Neutrophil (primary cell): ENCODE data around the gene PEX5L.

Experiments
- H3K27ac ChIP-seq: fragments of 200-600 bp; sonication (generic); 2 replicates; pipeline ENCODE4 v1.5.1; 2016; ENCODE audit warnings: mild to moderate bottlenecking, moderate library complexity
- H3K27me3 ChIP-seq: fragments of 200-600 bp; sonication (generic); 2 replicates; pipeline ENCODE4 v1.6.0; 2016; ENCODE audit warnings: mild to moderate bottlenecking
- H3K36me3 ChIP-seq: fragments of 200-600 bp; sonication (generic); 2 replicates; pipeline ENCODE4 v1.5.1; 2017
- H3K4me1 ChIP-seq, 2 experiments: fragments of 200-600 bp in 1 of 2; sonication (generic) in 1 of 2; 1 replicate in 1 of 2; 2 replicates in 1 of 2; pipeline versions ENCODE4 v1.5.1 to v1.6.1; 2013 to 2016; ENCODE audit warnings: low read depth in 1 of 2, low read length in 1 of 2, mild to moderate bottlenecking in 1 of 2, moderate library complexity in 1 of 2; ENCODE audit not compliant: control insufficient read depth in 1 of 2, insufficient read depth in 1 of 2
- H3K4me3 ChIP-seq, 2 experiments: fragments of 200-600 bp in 1 of 2; sonication (generic) in 1 of 2; 1 replicate in 1 of 2; 2 replicates in 1 of 2; pipeline ENCODE4 v1.5.1; 2013 to 2016; ENCODE audit warnings: low read depth in 1 of 2, low read length in 1 of 2, mild to moderate bottlenecking in 1 of 2, moderate library complexity in 1 of 2
- H3K9me3 ChIP-seq: fragments of 200-600 bp; sonication (generic); 2 replicates; pipeline ENCODE4 v1.5.1; 2016
- CTCF ChIP-seq: fragments of 200-600 bp; sonication (generic); IDR thresholded peaks from 2 replicates; pipeline ENCODE4 v1.5.1; 2016; ENCODE audit warnings: antibody characterized with exemption

Gene PEX5L

DNA sequence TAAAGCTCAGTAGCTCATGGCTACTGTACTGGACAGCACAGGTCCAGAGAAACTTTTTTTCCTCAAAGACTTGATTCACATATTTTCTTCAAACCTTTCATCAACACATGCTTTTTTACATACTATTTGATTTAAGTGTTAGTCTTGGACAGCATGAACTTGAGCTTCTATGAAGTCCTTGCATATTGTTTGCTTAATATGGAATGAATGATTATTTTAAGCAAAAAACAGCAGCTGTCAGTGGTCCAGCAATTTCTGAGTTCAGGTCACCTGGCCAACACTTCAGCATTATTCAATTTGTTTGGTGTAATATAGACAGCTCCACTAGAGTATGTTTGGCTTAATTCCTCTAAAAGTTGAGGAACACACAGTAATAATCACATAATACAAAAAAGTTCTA lies 141.4 kb downstream of the PEX5L start:
- Histone ChIP-seq H3K27ac (no peak overlapping the region), H3K9me3 (no peaks in the 10 kb centered on the region), H3K36me3 (no peaks in the 10 kb centered on the region), H3K4me3 (no peak overlapping the region), H3K27me3 (peaks cover 11% of the 10 kb centered on the region), H3K4me1 (no peaks in the 10 kb centered on the region)
- TF ChIP-seq CTCF: no peak

- Histone ChIP-seq H3K27me3 (no peaks in the 10 kb centered on the region), H3K4me3 (no peak overlapping the region), H3K36me3 (no peaks in the 10 kb centered on the region), H3K9me3 (no peaks in the 10 kb centered on the region), H3K27ac (no peak overlapping the region), H3K4me1 (no peaks in the 10 kb centered on the region)
- TF ChIP-seq CTCF: no peak
Measured at GRCh38 chr3:179887295-179887943, 149.3 kb downstream of the PEX5L start.

DNA sequence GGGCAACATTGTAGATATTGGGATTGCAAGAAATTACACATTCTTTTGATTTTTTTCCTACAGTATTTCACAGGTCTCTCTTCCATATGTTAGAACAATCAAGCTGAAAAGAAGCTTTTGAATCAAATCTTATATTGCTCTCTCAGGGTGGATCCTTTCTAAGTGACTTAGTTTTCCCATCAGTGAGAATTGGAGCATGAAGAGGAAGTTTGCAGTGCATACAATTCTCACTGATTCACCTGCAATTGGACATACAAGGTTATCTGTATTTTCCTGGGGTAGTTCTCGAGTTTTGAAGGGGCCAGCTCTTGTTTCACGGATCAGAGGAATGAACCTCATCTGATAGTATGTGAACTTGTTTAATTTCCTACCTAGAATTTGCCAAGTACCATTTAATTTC lies 150.8 kb downstream of the PEX5L start:
- Histone ChIP-seq H3K27me3 (no peaks in the 10 kb centered on the region), H3K36me3 (no peaks in the 10 kb centered on the region), H3K27ac (no peak overlapping the region), H3K4me1 (no peaks in the 10 kb centered on the region), H3K9me3 (no peaks in the 10 kb centered on the region), H3K4me3 (no peak overlapping the region)
- TF ChIP-seq CTCF: no peak

DNA sequence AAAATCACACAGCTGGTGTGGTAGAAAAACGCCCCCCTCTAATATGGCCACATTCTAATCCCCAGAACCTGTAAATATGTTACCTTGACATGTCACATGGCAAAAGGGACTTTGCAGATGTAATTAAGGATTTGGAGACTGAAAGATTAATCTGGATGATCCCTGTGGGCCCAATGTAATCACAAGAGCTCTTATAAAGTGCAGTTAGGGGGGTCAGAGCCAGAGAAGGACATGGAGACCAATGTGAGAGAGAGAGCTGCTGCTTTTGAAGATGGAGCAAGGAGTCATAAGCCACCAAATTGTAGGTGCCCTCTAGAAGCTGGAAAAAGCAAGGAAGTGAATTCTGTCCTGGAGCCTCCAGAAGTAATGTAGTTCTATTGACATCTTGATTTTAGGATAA lies 152.6 kb downstream of the PEX5L start:
- Histone ChIP-seq H3K27ac (no peak overlapping the region), H3K4me1 (no peaks in the 10 kb centered on the region), H3K36me3 (no peaks in the 10 kb centered on the region), H3K9me3 (no peaks in the 10 kb centered on the region), H3K4me3 (no peak overlapping the region), H3K27me3 (no peaks in the 10 kb centered on the region)
- no peak for TF ChIP-seq CTCF

DNA sequence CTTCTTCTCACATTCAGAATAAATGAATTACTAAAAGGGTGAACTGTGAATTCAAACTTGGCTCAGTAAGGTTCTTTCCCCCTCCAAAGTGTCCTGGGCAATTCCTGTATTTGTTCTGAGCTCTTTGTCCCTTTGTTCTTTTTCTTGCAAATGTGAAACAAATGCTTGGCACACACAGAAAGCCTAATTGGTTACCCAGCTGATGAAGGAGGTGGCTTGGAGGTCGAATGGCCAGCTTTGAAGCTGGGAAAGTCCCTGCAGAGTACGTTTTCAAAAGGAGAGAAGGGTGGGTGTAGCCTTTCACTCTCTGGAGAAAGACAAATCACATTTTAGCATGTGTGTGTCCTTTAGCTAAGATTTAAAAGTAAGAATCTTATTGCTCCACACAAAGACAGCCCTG lies 154.4 kb downstream of the PEX5L start:
- Histone ChIP-seq H3K4me3 (no peak overlapping the region), H3K27ac (no peak overlapping the region), H3K4me1 (no peaks in the 10 kb centered on the region), H3K27me3 (no peaks in the 10 kb centered on the region), H3K36me3 (no peaks in the 10 kb centered on the region), H3K9me3 (no peaks in the 10 kb centered on the region)
- no peak for TF ChIP-seq CTCF

- no peak overlapping the region for H3K4me3 ChIP-seq
- no peaks in the 10 kb centered on the region for H3K9me3 ChIP-seq
- H3K36me3 ChIP-seq: no peaks in the 10 kb centered on the region
- TF ChIP-seq CTCF: no peak
- no peaks in the 10 kb centered on the region for H3K27me3 ChIP-seq
- no peaks in the 10 kb centered on the region for H3K4me1 ChIP-seq
- H3K27ac ChIP-seq: no peak overlapping the region
Measured at GRCh38 chr3:179881791-179882190, 154.9 kb downstream of the PEX5L start.
